ENCODE measurements around the gene SPI1.

DNA sequence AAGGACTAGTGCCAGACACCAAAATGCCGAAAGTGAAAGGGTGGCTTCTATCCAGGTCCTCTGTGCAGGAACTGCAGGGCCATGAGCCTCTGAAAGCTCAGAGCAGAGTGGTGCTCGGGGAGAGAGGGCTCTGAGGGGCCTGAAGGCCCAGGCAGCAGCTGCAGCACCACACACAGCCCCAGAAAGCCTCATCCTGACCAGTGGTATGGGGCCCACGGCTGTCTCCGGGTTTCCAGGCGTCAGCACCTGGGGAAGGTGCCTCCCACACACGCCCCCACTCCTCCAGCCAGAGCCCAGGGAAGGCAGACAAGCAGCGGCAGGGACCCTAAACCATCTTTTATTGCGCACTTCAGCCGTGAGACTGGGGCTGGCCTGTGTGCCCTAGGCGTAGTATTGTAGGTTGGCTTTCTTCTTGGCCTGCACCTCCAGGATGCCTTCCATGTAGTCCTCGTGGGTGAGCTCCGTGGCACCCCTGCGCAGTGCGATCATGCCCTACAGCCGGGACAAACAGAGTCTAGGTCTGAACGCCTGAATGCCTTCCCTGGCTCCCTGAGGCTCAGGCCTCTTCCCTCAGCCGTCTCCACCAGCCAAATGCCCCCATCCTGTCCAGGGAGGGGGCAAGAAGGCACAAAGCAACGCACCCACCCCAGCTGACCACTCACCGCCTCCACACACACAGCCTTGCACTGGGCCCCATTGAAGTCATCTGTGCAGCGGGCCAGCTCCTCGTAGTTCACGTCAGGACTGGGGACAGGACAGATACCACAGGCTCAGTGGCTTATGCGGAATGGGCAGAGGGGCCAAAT, 40.3 kb upstream of the SPI1 start:
- TF ChIP-seq ZNF558 (tag by site-specific recombination; IDR thresholded peaks at IDR 0.05): no peak
- no peak for TF ChIP-seq ZNF423 (tag by site-specific recombination; IDR thresholded peaks at IDR 0.05)
- TF ChIP-seq MYNN (tag by site-specific recombination; IDR thresholded peaks at IDR 0.05; ENCODE audit: borderline replicate concordance): no peak
- TF ChIP-seq, protein P1, sequence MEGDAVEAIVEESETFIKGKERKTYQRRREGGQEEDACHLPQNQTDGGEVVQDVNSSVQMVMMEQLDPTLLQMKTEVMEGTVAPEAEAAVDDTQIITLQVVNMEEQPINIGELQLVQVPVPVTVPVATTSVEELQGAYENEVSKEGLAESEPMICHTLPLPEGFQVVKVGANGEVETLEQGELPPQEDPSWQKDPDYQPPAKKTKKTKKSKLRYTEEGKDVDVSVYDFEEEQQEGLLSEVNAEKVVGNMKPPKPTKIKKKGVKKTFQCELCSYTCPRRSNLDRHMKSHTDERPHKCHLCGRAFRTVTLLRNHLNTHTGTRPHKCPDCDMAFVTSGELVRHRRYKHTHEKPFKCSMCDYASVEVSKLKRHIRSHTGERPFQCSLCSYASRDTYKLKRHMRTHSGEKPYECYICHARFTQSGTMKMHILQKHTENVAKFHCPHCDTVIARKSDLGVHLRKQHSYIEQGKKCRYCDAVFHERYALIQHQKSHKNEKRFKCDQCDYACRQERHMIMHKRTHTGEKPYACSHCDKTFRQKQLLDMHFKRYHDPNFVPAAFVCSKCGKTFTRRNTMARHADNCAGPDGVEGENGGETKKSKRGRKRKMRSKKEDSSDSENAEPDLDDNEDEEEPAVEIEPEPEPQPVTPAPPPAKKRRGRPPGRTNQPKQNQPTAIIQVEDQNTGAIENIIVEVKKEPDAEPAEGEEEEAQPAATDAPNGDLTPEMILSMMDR (tag by site-specific recombination; IDR thresholded peaks at IDR 0.05): no peak
- no peak for TF ChIP-seq ZNF521 (tag by site-specific recombination; IDR thresholded peaks at IDR 0.05)
- TF ChIP-seq, protein P2, sequence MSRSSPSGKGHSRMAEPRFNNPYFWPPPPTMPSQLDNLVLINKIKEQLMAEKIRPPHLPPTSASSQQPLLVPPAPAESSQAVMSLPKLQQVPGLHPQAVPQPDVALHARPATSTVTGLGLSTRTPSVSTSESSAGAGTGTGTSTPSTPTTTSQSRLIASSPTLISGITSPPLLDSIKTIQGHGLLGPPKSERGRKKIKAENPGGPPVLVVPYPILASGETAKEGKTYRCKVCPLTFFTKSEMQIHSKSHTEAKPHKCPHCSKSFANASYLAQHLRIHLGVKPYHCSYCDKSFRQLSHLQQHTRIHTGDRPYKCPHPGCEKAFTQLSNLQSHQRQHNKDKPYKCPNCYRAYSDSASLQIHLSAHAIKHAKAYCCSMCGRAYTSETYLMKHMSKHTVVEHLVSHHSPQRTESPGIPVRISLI (tag by site-specific recombination; IDR thresholded peaks at IDR 0.05): no peak
- TF ChIP-seq, protein P3, sequence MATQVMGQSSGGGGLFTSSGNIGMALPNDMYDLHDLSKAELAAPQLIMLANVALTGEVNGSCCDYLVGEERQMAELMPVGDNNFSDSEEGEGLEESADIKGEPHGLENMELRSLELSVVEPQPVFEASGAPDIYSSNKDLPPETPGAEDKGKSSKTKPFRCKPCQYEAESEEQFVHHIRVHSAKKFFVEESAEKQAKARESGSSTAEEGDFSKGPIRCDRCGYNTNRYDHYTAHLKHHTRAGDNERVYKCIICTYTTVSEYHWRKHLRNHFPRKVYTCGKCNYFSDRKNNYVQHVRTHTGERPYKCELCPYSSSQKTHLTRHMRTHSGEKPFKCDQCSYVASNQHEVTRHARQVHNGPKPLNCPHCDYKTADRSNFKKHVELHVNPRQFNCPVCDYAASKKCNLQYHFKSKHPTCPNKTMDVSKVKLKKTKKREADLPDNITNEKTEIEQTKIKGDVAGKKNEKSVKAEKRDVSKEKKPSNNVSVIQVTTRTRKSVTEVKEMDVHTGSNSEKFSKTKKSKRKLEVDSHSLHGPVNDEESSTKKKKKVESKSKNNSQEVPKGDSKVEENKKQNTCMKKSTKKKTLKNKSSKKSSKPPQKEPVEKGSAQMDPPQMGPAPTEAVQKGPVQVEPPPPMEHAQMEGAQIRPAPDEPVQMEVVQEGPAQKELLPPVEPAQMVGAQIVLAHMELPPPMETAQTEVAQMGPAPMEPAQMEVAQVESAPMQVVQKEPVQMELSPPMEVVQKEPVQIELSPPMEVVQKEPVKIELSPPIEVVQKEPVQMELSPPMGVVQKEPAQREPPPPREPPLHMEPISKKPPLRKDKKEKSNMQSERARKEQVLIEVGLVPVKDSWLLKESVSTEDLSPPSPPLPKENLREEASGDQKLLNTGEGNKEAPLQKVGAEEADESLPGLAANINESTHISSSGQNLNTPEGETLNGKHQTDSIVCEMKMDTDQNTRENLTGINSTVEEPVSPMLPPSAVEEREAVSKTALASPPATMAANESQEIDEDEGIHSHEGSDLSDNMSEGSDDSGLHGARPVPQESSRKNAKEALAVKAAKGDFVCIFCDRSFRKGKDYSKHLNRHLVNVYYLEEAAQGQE (tag by site-specific recombination; IDR thresholded peaks at IDR 0.05): no peak
- TF ChIP-seq, protein P4, sequence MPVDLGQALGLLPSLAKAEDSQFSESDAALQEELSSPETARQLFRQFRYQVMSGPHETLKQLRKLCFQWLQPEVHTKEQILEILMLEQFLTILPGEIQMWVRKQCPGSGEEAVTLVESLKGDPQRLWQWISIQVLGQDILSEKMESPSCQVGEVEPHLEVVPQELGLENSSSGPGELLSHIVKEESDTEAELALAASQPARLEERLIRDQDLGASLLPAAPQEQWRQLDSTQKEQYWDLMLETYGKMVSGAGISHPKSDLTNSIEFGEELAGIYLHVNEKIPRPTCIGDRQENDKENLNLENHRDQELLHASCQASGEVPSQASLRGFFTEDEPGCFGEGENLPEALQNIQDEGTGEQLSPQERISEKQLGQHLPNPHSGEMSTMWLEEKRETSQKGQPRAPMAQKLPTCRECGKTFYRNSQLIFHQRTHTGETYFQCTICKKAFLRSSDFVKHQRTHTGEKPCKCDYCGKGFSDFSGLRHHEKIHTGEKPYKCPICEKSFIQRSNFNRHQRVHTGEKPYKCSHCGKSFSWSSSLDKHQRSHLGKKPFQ (tag by site-specific recombination; IDR thresholded peaks at IDR 0.05): no peak
- TF ChIP-seq KLF10 (tag by site-specific recombination; IDR thresholded peaks at IDR 0.05): no peak
- no peak for TF ChIP-seq ZFP3 (tag by site-specific recombination; IDR thresholded peaks at IDR 0.05; ENCODE audit: low read depth)
- TF ChIP-seq ZNF174 (tag by site-specific recombination; IDR thresholded peaks at IDR 0.05): no peak

Measured in HEK293 (cell line).